ENCODE measurements around the gene PANK4. TPM values are rescaled to one million over a fixed set of nuclear protein-coding genes. Genes with fewer than 3 reads are reported as not detected.

The PANK4 gene
- total RNA-seq, 1 donor from 2014 or later = 45.3 TPM

- no peak for DNase-seq (ENCODE audit: extremely low read depth, low read depth, low spot score)
These were observed 44.5 kb downstream of the PANK4 start for GRCh38 chr1:2481885-2482284.

GRCh38 chr1:2480986-2481364 lies 45.4 kb downstream of the PANK4 start:
- no peak for DNase-seq (ENCODE audit: extremely low read depth, low read depth, low spot score)

- DNase-seq (ENCODE audit: extremely low read depth, low read depth, low spot score) = no peak
These were observed 46.0 kb downstream of the PANK4 start for GRCh38 chr1:2480236-2480985.

GRCh38 chr1:2479618-2480017 lies 46.8 kb downstream of the PANK4 start:
- DNase-seq (ENCODE audit: extremely low read depth, low read depth, low spot score) = no peak

- DNase-seq (ENCODE audit: extremely low read depth, low read depth, low spot score) = no peak
These were observed 47.2 kb downstream of the PANK4 start for GRCh38 chr1:2479186-2479585.

DNA sequence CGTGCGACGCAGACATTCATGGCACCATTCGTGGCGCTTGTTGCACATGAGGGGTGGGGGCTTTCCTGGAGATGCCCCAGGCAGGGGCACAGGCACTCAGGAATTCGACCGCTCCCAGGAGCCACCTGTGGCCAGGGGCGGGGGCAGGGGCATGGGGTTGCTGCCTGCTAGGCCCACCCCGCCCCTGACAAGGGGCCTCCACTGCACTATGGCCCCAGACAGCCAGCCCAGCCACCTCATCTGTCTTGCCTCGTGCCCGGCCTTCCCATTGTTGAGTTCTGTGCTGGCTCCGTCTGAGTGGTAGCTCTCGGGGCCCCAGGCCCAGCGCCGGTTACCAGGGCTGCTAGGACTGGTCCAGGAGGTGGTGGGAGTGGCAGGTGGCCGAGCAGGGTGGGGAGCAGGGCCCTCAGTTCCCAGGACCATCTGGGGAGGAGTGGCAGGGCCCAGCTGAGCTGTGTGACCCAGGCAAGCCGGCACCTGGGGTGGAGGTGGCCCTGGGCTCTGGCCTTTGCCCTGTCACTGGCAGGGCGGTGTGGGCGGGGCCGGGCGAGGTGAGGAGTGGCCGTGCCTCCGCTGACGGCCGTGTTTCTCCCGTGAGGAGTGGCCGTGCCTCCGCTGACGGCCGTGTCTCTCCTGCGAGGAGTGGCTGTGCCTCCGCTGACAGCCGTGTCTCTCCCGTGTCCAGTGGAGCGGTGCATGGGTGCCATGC lies 48.5 kb downstream of the PANK4 start:
- DNase-seq (ENCODE audit: extremely low read depth, low read depth, low spot score) = no peak

DNA sequence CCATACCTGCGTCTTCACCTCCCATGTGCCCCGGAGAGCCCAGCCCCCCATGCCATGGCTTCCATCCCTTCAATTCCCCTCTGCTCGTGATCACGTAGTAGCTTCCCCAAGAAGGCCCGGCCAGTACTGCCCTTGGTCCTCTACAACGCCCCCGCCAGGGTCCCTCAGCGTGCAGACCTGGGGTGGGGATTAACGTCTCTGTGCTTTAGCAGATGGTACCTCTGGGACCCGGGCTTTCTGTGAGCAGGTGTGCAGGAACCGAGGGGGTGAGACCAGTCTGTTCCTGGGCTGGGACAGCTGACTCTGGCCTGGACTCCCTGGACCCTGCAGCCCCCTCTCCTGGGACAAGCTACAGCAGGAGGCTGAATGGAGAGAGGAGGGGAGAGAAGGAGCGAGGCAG lies 49.1 kb downstream of the PANK4 start:
- DNase-seq (ENCODE audit: extremely low read depth, low read depth, low spot score) = no peak

GRCh38 chr1:2476061-2476999 lies 50.1 kb downstream of the PANK4 start, which contains the start of gene PLCH2:
PLCH2 (plus strand) TSS chr1:2476289; CDS start chr1:2476589, 300 bp downstream.
- DNase-seq (ENCODE audit: extremely low read depth, low read depth, low spot score) = no peak

GRCh38 chr1:2475571-2475970 lies 50.8 kb downstream of the PANK4 start:
- DNase-seq (ENCODE audit: extremely low read depth, low read depth, low spot score) = no peak

- DNase-seq (ENCODE audit: extremely low read depth, low read depth, low spot score) = no peak
These were observed 51.4 kb downstream of the PANK4 start for GRCh38 chr1:2474933-2475371.

- DNase-seq (ENCODE audit: extremely low read depth, low read depth, low spot score) = no peak
These were observed 52.1 kb downstream of the PANK4 start for GRCh38 chr1:2474104-2474844.

GRCh38 chr1:2473198-2473597 lies 53.2 kb downstream of the PANK4 start:
- no peak for DNase-seq (ENCODE audit: extremely low read depth, low read depth, low spot score)

DNA sequence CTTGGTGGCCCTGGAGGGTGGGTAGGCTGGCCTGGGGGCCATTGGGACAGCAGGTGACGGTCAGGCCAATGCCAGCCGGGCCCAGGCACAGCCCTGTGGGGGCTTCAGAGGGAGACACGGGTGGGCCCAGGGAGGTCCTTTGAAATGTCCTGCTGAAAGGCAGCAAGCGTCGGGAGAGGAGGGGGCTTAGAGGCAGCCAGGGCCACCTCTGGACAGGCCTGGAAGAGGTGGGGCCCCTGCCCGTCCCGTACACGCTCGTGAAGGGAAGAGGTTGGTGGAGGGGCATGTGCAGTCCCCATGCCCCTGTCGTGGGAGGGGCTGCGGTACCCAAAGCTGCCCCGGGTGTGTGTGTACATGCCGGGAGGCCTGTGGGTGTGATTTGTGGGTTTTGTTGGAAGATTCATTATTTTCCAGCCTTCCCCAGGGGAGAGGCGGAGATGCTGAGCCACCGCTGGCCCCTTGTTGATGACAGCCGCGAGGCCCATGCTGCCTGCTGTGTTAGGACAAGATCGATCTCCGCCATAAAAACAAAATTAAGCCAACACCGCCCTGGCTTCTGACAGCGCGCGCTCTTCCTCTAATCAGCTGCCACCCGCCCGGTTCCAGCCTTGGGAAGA lies 53.7 kb downstream of the PANK4 start:
- DNase-seq (ENCODE audit: extremely low read depth, low read depth, low spot score) = no peak

- DNase-seq (ENCODE audit: extremely low read depth, low read depth, low spot score) = no peak
These were observed 54.3 kb downstream of the PANK4 start for GRCh38 chr1:2472109-2472508.

DNA sequence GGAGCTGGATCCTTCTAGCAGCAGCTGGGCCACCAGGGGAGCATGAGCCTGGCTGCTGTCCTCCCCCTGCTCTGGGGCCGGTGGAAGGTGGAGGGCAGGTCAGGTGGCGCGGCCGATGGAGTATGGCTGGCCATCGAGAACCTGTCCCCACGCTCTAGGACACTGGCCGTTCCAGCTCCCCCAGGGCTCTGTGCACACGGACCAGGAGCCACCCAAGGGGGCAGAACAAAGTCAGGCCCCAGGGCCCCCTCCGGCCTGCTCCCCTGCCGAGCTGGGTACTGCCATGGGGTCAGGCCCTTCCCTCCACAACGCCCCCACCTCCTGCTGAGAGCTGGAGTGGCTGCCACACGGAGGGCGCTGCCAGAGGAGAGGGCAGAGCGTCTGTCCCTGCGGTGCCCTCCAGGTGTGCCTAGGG lies 54.8 kb downstream of the PANK4 start:
- no peak for DNase-seq (ENCODE audit: extremely low read depth, low read depth, low spot score)

DNA sequence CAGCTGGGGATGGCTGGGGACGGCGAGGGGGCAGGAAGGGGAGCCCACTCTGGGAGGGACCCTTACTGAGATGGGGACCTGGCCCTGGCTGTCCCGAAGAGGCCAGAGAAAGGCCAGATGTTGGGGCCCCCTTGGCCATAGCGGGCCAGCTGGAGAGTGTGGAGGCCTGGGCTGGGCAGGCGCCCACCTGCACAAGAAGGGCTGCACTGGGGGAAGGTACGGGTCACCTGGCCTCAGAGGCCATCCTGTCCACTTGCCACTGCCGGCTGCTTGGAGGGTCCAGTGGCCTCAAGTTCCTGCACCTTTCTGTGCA lies 55.3 kb downstream of the PANK4 start:
- DNase-seq (ENCODE audit: extremely low read depth, low read depth, low spot score) = no peak

GRCh38 chr1:2470290-2471158 lies 55.9 kb downstream of the PANK4 start:
- no peak for DNase-seq (ENCODE audit: extremely low read depth, low read depth, low spot score)

GRCh38 chr1:2469103-2469940 lies 57.1 kb downstream of the PANK4 start:
- no peak for DNase-seq (ENCODE audit: extremely low read depth, low read depth, low spot score)

All from glomerular endothelial cell (primary cell).